Measurements from ENCODE around the gene MAP3K5.
"Not testable (repeated sequence)": the region's sequence is repeated elsewhere in the genome, so short reads cannot be mapped to it uniquely, and the experiment has no call there.

Gene MAP3K5

GRCh38 chr6:136792095-136792409 is 225 bp downstream of the MAP3K5 start:
- no peak for DNase-seq

- peak in 1 of 2 experiments; percentile 14 for DNase-seq
Measured at GRCh38 chr6:136791296-136792094, 782 bp downstream of the MAP3K5 start.

- DNase-seq: no peak
Measured at GRCh38 chr6:136790411-136791295, 1.6 kb downstream of the MAP3K5 start.

GRCh38 chr6:136789440-136789839 is 2.8 kb downstream of the MAP3K5 start:
- not testable (repeated sequence) for DNase-seq

- DNase-seq: no peak
Measured at GRCh38 chr6:136788069-136788902, 4.0 kb downstream of the MAP3K5 start.

- no peak for DNase-seq
Measured at GRCh38 chr6:136787726-136788068, 4.6 kb downstream of the MAP3K5 start.

GRCh38 chr6:136786658-136787057 is 5.6 kb downstream of the MAP3K5 start:
- no peak for DNase-seq

GRCh38 chr6:136784910-136785746 is 7.1 kb downstream of the MAP3K5 start:
- DNase-seq: no peak

- DNase-seq: no peak
Measured at GRCh38 chr6:136784271-136784664, 8.0 kb downstream of the MAP3K5 start.

- DNase-seq: no peak
Measured at GRCh38 chr6:136783495-136784270, 8.6 kb downstream of the MAP3K5 start.

GRCh38 chr6:136783021-136783420 is 9.3 kb downstream of the MAP3K5 start:
- no peak for DNase-seq

GRCh38 chr6:136782021-136782770 is 10.1 kb downstream of the MAP3K5 start:
- DNase-seq: no peak

- no peak for DNase-seq
Measured at GRCh38 chr6:136780972-136781371, 11.3 kb downstream of the MAP3K5 start.

GRCh38 chr6:136779682-136780081 is 12.6 kb downstream of the MAP3K5 start:
- no peak for DNase-seq

GRCh38 chr6:136777651-136778050 is 14.6 kb downstream of the MAP3K5 start:
- no peak for DNase-seq

GRCh38 chr6:136775548-136775947 is 16.7 kb downstream of the MAP3K5 start:
- no peak for DNase-seq

- DNase-seq: no peak
Measured at GRCh38 chr6:136775081-136775480, 17.2 kb downstream of the MAP3K5 start.

- DNase-seq: no peak
Measured at GRCh38 chr6:136774228-136775041, 17.8 kb downstream of the MAP3K5 start.

GRCh38 chr6:136773473-136773796 is 18.8 kb downstream of the MAP3K5 start:
- DNase-seq: no peak
